Fibroblast of skin of abdomen (primary cell): ENCODE data around the gene ATP13A4.

Source experiments
- DNase-seq: peaks from one replicate; pipeline ENCODE4 v3.0.0-alpha.2; 2013

Gene ATP13A4

GRCh38 chr3:193391902-193392301 is 162.8 kb downstream of the ATP13A4 start:
- peak; percentile 6 for DNase-seq

DNA sequence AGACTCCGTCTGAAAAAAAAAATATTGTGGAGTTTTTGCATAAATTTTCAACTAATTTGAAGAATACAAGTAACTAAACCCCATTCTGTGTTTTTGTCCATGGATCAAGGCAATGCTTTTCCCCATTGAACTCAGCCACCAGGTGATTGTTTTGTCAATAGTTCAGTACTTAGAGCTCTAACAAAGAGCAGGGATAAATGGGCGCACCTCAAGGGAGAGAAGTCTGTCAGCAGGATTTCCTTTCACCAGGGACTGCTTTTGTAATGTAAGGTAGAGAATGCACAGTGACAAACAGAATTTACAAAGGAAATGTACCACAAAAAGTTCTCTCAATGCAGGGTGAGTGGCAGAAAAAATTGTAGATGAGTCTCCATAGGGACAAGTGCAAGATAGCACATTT is 165.4 kb downstream of the ATP13A4 start:
- no peak for DNase-seq

DNA sequence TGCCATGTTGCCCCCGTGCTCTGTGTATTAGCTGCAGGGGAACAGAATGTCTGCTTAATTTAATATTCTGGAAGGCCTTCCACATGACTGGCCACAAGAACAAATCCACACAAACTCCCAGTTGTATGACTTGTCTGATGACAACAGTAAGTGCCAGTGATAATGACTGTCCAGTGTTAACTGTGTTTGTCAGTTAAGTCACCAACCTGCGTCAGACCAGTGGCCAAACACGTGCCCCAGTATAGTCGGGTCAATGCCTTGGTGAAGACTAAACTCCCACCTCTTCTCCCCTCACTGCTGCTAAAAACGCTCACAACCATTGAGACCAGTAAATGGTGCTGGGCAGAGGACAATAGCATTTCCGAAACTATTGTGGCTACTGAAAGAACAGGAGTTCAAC is 166.3 kb downstream of the ATP13A4 start:
- DNase-seq = no peak

DNA sequence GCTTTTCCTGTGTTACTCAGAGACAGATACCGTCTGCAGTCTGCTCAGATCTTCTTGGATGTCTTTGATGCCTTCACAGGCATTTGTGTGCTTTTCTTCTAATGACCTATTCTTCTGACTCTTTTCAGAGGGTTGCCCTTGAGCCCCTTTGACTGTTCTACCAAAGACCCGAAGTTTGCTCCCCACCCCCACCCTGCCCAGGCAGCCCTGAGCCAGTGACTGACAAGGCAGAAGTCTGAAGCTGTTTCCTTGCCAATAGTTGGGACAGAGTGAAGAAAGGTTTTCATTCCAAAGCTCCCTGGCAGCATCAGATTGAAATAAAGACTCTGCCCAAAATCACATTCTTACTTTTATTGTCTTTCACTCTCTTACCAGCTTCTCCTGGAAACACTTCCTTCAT is 167.1 kb downstream of the ATP13A4 start:
- no peak for DNase-seq

DNA sequence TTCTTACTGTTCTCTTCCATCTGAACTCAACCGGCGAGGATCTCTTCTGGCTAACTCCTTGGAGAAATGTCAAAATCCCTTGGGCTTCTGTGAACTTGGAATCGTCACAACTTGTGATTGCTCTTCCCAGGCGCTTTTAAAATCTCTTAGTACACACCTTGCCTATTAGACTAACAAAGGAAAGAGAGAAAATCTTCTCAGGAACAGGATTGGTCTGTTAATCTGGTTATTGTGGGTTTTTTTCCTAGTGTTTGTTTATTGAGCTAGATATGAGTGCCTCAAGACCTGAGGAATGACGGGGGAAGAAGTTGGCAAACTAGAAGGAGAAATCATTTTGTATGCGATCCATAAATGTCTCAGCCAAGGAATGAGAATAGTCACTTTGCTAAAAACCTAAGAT is 176.0 kb downstream of the ATP13A4 start, which contains the start of gene ATP13A5:
ATP13A5 (minus strand) TSS at position 48 of the 400 bp plus-strand sequence; CDS start at position 20, 28 bp downstream.
- no peak for DNase-seq

DNA sequence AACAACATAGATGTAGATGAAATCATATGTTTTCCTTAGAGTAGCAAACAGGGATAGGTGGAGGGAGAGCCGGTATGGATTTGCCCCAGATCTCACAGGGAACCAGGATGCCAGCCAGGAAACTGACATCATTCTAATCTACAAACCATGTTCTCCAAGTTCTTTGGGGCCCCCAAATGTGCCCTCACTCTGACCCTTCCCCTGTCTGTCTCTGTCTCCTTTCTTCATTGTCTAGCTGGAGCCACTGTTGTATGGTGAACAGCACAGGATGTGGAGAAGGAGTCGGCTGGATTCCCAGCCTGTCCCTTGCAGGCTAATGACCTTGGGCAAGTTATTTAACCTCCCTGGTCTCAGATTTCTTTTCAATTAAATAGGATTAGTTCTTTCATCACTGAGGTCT is 177.1 kb downstream of the ATP13A4 start:
- DNase-seq = no peak

GRCh38 chr3:193375614-193376013 is 179.1 kb downstream of the ATP13A4 start:
- DNase-seq = no peak

- no peak for DNase-seq
Observed at GRCh38 chr3:193372783-193373182, 181.9 kb downstream of the ATP13A4 start.

DNA sequence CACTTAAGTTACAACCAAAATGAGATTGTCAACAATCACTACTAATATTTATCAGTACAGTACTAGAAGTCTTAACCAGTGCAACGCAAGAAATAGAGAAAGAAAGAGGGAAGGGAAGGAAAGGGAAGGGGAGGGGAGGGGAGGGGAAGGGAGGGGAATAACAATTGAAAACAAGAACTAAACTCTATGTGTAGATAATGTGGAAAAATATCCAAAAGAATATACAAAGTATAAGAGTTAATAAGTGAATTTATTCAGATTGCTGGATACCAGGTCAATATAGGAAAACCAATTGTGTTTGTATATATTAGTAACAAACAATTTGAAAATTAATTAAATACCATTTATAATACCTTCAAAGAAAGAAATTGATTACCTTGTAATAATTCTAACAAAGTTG is 186.8 kb downstream of the ATP13A4 start:
- DNase-seq = no peak

GRCh38 chr3:193357291-193357690 is 197.4 kb downstream of the ATP13A4 start:
- no peak for DNase-seq

- DNase-seq = no peak
Observed at GRCh38 chr3:193354423-193354822, 200.3 kb downstream of the ATP13A4 start.
